GM12801 (cell line): ENCODE results near the gene CSTB.

Experiments used
- TF ChIP-seq, protein P1 (sequence below): IDR thresholded peaks from one replicate; pipeline ENCODE4 v1.5.1; 2011; ENCODE audit warnings: control low read depth; ENCODE audit not compliant: insufficient read length; ENCODE audit errors: extremely low read depth

The CSTB gene

DNA sequence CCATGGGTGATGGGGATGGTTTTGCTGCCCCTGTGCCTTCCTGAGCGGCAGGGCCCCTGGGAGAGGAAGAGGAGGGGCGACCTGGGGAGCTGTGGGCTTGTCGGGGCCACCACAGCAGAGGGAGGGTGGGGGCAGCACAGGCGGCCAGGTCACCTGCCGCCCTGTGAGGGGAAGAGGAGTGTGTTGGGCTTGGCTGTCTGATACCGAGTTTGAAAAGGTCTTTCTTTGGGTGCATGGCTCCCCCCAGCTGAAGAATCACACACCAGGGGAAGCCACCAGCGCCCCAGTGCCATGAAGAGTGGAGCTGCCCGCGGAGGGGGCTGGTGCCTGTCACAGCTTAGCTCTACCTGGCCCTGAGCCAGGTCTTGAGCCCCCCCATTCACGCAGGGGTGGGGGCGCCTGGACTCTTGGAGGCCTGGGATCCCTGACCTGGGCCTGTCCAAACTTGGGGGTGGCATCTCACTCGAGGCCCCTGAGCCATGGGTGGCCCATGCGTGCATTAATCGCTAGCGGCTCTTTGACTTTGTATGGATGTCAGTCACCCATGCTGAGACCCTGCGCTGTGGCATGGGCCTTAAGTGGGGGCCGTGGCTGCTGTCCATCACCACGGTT lies 26.4 kb downstream of the CSTB start:
- TF ChIP-seq, protein P1, sequence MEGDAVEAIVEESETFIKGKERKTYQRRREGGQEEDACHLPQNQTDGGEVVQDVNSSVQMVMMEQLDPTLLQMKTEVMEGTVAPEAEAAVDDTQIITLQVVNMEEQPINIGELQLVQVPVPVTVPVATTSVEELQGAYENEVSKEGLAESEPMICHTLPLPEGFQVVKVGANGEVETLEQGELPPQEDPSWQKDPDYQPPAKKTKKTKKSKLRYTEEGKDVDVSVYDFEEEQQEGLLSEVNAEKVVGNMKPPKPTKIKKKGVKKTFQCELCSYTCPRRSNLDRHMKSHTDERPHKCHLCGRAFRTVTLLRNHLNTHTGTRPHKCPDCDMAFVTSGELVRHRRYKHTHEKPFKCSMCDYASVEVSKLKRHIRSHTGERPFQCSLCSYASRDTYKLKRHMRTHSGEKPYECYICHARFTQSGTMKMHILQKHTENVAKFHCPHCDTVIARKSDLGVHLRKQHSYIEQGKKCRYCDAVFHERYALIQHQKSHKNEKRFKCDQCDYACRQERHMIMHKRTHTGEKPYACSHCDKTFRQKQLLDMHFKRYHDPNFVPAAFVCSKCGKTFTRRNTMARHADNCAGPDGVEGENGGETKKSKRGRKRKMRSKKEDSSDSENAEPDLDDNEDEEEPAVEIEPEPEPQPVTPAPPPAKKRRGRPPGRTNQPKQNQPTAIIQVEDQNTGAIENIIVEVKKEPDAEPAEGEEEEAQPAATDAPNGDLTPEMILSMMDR, result no peak

DNA sequence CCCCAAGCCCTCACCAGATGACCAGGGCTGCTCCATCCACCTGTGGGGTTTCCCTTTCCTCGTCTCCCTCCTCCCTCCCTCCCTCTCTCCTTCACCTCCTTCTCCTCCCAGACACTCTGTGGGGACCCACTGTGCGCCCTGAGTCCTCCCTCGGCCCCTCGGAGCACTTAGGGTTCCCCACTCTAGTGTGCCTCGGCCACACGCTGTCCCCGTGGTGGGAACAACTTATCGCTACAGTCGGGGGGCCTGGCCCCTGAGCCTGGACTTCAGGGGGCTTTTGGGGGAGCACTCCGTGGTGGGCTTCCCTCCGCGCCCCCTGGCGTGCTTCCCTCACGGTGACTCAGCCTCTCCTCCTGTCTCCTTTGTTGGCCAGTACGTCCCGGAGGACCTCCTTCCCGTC lies 27.5 kb downstream of the CSTB start:
- TF ChIP-seq, protein P1, result no peak

DNA sequence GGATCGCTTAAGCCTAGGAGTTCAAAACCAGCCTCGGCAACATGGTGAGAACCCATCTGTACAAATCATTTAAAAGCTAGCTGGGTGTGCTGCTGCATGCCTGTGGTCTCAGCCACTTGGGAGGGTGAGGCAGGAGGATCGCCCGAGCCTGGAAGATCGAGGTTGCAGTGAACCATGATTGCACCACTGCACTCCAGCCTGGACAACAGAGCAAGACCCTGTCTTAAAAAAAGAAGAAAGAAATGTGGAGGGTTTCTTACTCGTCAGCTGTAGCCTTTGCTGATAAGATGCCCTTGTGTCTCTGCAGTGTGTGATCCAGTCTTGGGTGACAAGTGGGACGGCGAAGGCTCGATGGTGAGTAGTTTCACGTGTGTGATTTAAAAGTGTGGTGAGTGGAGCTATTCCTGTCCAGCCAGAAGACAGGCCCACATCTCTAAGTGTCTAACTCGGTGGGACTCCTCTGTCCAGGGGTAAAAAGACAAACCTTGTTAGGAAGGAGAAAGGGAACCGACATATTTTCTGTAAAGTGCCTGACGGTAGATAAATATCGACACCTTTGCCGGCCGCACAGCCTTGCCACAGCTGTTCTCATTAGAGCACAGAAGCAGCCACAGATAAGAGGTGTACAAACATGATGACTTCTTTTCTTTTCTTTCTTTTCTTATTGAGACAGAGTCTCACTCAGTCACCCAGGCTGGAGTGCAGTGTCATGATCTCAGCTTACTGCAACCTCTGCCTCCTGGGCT lies 30.2 kb downstream of the CSTB start:
- TF ChIP-seq, protein P1, result no peak

DNA sequence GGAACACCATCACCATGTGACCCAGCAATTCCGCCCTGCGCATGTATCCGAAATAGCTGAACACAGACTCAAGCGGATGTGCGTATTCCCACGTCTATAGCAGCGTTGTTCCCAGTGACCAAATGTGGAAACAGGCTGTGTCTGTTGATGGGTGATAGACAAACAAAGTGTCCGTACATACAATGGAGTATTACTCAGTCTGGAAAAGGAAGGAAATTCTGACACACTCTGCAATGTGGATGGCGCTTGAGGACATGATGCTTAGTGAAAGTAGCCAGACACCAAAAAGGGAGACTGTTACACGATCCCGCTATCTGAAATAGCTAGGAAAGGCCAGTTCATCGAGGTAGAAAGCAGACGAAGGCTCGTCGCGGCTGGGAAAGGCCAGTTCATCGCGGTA lies 31.4 kb downstream of the CSTB start:
- TF ChIP-seq, protein P1, result no peak

DNA sequence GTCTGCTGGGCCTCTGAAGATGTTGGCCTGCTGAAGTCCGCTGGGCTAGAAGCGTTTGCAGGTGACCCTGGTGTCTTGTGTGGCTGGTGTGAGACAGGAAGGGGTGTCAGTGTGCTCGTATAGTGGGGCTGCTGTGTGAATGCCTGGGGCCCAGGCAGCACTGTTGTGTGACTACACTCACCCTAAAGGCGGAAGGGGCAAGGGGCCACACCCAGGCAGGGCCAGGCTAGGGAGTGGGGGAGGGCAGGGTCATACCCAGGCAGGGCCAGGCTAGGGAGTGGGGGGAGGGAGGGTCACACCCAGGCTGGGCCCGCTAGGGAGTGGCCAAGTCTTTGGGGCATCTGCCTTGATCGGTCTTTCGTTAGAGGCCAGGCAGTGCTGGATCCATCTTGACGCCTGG lies 32.2 kb downstream of the CSTB start:
- TF ChIP-seq, protein P1, result no peak

DNA sequence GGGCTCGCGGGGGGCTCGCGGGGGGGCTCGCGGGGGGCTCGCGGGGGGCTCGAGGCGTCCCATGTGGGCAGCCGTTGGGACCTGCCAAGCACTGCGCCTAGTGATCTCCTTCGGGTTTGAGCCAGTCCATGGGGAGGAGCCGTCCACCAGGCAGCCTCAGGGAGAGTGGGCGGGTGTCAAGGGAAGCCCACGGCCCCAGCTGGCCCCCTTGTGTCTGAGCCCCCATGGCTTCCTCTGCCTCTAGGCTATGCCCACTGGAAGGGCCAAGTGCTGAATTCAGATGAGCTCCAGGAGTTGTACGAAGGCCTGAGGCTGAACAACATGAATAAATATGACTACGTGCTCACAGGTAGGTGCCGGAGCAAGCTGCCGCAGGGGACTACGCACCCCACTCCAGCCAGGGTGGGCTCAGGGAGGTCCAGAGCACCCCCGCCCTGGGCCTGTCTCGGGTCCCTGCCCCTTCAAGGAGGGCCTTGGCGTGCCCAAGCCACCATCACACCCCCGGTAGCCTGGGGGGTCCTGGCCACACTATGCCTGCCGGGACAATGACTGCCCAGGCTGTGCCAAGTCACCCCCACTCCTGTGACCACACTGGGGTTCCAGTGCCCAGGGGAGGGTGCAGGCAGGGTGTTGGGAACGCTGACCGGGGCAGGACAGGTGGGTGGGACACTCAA lies 34.5 kb downstream of the CSTB start:
- TF ChIP-seq, protein P1, result no peak

DNA sequence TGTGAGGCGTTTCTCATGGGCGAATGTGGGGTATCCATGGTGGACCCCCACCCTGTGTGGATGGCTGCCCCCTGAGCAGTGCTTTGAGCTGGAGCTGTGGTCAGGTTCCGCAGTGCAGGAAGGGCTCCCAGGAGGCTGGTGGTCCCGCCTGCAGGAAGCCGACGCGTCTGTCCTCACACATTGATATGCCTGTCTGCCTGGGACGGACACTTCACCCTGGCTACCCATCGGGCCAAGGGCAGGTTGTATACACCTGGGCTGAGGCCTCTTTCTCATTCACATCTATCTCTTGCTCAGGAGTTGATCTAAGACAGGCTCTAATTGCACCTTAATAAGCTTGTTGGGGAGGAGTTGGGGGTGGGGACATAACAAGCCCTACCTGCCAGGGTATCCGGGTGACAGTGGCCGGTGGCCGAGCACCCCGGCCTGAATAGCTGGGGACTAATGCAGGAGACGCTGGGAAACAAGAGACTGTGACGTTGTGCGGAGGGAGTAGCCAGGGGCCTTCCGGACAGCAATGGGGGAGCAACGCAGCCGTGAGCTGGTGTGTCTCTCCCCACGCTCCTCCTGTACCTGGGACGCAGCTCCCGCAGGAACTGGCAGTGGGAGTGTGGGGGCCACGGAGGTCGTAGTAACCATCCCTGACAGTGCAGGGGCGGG lies 35.5 kb downstream of the CSTB start:
- TF ChIP-seq, protein P1, result no peak
